ENCODE data around the gene ASB6.
"Not testable (repeated sequence)": the region's sequence is repeated elsewhere in the genome, so short reads cannot be mapped to it uniquely, and the experiment has no call there.

Gene ASB6

DNA sequence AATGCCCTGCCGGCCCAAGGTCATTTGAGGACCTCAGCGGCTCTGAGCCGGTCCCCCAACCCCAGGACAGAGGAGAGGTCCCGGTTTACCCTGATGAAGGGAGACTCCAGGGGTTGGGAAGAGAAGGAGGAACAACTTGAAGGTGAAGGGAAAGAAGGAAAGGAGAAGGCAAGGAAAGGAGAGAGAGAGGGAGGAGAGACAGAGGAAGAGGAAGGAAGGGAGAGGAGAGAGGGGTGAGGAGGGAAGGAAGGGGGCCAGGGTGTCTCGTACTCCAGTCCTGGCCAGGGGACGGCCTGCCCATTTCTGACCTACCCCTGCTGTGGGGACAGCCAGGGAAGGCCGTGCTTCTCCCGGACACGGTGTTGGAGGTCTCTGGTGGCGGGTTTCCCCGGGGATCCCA, 25.4 kb upstream of the ASB6 start:
- no peak for DNase-seq (ENCODE audit: low read depth)

DNA sequence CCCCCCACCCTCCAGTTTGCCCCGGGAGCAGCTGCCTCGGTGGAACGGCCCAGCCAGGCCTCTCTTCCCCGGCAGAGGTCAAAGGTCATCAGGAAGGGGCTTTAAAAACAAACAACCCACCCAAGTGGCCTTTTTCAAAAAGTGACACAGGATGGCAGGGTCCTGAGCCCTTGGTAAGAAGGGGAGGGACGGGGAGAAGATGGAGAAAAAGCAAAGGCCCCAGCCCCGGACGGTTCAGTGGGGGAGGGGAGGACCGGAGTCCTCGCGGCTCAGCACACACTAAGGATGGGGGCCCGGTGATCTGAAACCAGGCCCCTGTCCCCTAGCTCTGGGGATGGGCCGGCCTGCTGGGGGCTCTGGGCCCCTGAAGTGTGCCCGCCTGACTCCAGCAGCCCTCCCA, 24.6 kb upstream of the ASB6 start:
- no peak for DNase-seq (ENCODE audit: low read depth)

DNA sequence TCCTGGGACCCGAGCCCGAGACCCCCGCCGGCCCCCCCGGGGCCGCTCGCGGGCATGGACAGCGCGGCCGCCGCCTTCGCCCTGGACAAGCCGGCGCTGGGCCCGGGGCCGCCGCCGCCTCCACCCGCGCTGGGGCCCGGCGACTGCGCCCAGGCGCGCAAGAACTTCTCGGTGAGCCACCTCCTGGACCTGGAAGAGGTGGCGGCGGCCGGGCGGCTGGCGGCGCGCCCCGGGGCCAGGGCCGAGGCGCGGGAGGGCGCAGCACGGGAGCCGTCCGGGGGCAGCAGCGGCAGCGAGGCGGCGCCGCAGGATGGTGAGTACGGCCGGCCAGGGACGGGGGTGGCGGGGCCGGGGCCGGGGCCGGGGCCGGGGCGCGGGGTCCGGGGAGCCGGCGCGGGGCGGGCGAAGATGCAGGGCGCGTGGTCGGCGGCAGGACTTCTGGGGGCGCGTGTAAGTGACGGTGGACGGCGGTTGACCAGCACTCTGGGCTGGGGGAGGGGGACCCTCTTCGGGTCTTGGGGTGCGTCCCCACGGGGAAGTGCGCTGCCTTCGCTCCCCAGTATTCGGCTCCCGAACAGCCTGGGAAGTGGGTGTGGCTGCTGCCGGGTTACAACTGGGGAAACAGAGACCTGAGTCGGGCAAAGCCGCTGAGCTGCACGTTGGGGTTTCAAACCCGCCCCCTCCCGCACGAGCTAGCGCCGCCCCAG, 24.0 kb upstream of the ASB6 start:
- DNase-seq (ENCODE audit: low read depth): peak; percentile 20

DNA sequence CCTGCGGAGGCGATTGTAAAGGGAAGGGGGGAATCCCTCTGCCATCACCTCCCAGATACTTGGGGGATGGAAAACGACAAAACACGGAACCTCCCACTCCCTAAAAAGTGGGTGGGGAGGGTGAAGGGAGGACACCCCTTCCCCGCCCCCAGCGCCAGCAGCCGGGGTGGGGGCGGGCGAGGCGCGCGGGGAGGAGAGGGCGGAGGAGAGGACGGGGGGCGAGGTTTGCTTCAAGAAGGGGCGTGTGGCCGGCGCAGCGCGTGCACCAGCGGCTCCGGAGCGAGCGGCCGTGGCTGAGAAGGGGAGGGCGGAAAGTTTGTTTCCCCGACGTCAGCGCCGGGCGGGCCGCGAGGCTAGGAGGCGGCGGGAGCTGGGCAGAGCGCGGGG, 23.4 kb upstream of the ASB6 start, which contains the start of gene PRRX2:
Gene PRRX2 (plus strand): TSS at position 259 of the 387 bp plus-strand sequence. CDS start 221 bp downstream, outside the sequence.
- peak; percentile 50 for DNase-seq (ENCODE audit: low read depth)

DNA sequence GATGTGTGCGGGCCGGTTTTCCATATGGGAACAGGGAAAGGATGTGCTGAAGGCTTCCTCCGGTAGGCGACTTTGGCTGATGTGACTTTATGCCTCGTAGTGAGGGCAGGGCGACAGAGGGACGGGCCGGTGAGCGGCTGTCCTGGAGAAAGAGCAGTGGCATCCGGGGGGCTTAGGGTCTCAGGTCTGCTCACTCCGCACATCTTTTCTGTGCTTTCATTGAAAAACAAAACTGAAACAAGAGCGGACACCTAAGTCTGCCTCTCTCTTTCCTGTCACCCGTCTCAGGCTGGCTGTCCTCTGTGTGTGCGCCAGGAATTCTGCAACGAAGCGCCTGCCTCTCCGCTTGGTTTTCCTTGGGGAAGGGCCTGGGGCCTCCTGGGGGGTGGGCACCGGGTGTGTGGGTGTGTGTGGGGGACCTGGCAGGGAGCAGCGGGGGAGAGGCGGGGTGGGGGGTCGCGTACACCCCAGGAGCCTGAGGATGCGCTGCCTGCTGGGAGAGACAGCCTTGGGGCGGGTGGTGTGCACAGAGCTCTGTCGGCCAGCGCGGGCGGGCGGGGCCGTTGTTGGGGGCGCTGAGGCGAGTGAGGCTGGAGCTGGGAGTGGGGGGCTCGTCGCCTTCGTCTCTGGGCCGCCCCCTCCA, 22.9 kb upstream of the ASB6 start:
- no peak for DNase-seq (ENCODE audit: low read depth)

DNA sequence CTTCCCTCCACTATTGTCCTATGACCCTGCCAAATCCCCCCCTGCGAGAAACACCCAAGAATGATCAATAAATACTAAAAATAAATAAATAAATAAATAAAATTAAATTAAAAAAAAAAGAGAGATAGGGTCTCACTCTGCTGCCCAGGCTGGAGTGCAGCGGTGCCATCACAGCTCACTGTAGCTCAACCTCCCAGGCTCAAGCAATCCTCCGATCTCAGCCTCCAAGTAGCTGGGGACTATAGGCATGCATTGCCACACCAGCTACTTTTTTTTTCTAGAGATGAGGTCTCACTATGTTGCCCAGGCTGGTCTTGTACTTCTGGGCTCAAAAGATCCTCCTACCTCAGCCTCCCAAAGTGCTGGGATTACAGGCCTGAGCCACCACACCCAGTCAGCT, 20.3 kb upstream of the ASB6 start:
- DNase-seq (ENCODE audit: low read depth): not testable (repeated sequence)

DNA sequence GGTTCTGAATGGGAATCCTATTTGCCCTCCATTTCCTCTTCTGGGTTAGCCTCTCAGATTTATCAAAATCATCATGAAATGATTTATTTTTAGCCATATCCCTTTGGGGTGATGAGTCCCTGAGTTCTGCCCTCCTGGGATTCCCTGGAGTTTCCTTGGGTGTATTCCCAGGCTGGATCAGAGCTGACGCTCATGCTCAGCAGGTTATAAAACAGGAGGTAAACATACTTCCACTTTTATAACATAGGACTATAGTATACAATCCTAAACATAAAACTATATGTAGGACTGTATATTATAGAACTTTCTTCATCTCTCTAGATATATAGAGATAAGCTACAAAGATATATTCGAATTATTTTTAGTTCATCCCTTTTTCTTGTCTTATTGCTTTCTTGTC, 19.1 kb upstream of the ASB6 start:
- DNase-seq (ENCODE audit: low read depth): no peak

DNA sequence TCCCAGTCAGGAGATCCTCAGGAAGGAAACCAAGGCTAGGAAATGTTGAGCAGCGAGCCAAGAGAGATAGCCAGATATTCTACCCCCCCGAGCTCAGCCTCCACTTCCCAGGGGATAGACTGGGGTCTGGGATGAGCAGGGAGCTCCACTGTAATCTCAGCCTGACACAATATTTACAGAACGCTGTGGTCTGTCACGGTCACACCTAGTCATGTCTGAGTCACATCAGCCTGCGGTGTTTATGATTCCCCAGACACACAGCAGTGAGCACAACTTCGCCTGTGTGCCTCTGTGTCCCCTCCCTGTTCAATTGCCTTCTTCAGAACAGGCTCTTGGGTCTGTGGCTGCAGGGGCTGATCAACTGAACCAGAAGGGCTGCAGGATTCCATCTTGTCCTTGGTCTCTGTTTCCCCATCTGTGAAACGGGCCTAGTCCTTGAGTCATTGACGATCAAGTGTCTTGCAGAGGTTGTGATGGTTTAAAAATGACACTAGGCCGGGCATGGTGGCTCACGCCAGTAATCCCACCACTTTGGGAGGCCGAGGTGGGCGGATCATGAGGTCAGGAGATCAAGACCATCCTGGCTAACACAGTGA, 14.9 kb upstream of the ASB6 start:
- peak; percentile 86 for DNase-seq (ENCODE audit: low read depth)

DNA sequence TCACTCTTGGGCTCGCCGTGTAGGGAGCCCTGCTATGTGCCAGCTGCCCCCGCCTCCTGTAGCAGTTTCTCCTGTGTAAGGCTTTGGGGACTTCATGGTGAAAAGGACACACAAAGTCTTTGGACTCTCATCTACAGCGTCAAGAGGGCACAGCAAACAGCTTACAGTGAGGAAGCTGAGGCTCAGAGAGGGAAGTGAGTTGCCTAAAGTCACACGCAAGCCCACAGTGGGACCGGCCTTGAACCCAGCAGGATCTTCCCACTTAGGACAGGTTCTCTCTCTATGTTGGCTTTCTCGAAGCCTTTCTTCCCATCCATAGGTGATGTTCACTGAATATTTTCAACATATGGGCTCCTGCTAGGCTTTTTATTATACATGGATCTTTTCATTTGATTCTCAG, 13.7 kb upstream of the ASB6 start:
- no peak for DNase-seq (ENCODE audit: low read depth)

DNA sequence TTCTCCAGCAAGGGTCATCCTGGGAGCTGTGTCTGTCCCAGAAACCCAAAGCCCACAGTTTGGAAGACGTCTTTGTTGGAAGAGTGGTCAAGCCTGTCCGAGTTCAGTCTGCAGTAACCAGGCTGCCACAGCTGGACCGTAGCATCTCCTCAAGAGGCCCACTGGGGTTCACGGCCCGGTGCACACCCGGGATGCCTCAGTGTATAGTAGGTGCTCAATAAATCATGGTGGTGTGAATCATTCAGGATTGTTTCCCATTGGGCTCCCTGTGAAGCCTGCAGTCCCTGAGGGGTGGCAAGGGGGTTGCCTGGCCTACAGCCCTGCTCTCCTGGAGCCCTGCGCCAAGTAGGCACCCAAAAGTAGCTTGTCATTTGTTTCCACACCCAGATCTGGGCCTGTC, 13.2 kb upstream of the ASB6 start:
- DNase-seq (ENCODE audit: low read depth): no peak

DNA sequence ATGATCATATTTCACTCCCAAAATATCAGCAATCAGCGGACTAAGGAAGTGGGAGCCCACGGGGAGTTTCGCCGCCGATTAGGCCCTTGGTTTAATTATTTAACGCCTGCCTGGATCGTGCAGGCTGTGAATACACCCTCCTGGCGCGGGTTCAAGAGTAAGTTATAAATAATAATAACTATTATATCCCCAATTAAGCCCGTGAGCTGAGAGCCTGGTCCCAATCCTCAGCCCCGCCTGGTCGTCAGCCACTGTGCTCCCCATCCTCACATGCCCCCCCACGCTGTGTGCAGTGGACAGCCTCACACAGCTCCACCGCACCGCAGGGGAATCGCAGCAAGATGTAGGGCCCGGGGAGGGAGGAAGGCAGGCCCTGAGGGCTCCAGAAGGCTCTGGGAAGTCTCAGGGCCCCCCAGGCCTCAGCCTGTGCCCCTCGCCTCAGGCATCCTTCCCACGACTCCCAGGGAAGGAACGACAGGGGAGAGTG, 12.6 kb upstream of the ASB6 start:
- DNase-seq (ENCODE audit: low read depth): no peak

DNA sequence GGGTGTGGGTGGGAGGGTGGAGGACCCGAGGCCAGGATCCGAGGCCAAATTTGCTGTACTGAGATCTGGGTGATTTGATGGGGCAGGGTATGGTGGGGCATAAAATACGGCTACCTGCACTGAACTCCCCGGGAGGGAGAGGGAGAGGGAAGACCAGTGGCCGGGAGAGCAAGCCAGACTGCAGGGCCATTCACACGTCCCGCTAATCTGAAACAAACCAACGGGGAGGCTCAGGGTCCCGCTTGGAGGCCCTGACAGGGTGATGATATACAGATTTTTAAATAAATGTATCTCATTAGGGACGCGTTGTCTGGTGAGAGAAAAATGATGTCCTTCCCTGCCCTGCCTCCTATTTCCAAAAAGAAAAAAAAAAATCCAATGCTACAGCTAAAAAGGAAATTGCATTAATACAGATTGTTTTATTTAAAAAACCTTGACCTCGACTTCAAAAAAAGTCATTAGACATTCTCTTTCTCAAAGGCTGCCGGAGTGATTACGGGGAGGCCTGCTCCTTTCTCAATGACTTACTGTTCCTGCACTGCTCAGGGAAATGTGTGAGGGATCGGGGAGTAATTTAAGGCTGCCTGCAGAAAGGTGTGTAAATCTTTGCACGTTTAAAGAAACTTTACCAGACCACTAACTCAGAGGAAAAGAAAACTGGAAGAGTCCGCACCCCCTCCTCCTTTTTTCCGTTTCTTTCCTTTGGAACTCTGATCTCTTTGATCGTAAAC, 12.0 kb upstream of the ASB6 start:
- DNase-seq (ENCODE audit: low read depth): no peak

DNA sequence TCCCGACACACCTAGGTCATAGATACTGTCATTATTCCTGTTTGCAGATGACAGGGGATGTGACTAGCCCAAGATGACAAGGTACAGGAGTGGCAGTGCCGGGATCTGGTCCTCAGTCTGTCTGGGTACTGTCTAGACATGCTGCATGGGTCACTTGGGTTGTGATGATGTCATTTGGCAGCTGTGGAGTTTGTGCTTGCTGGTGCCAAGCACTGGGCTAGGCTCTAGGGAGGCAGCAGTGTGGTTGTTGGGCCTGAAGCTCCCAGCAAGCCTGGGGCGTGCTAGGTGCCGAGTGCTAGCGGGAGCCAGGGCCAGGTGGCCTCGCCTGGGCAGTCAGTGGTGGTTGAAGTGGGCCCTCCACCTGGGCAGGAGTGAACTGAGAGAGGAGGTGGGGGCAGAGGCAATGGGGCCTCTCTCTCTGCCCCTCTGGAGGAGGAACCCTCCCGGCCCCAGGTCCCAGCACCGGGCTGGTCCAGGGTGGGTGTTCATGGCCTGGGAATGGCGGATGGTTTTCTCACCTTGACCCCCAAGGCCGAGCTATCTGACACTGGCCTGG, 8.8 kb upstream of the ASB6 start:
- no peak for DNase-seq (ENCODE audit: low read depth)

DNA sequence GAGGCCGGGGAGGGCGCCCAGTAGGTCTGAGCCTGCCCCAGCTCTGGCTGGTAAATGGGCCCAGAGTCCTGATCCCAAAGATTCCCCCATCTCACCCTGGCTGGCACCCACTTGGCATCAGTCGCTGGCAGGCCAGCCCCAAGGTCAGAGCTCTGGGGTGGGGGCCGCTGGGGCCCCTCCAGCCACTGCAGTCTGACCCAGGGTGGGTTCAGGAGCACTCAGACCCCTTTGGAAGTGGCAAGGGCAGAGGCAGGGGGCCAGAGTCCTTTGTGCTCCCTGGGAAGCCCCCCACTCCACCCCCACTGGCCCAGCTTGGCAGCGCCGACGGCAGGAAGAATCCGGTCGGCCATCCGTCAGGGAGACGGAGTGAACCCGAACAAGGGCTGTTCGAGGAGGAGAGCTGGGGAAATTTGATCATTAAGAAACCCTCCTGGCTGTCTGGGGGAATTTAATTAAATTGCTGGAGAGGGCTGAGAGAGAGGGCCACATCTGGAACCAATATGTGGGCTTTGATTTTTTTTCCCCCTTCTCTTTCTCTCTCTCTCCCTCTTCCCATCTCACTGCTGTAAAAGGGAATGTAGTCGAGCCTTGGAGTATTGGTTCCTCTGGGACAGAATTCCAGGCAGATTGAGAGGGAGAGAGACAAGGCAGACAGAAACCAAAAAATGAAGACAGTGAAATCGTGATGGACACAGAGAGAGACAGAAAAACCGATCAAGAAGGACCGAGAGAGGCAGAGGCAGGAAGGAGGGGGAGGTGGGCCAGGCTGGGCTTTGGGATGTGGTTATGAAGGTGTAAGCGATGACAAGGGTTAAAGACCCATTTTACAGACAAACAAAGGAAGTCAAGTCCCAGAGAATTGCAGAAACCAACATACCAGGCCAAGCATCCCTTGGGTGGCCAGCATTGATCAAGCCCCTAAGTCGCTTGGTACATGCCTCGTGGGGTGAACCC, 8.1 kb upstream of the ASB6 start:
- DNase-seq (ENCODE audit: low read depth): no peak

DNA sequence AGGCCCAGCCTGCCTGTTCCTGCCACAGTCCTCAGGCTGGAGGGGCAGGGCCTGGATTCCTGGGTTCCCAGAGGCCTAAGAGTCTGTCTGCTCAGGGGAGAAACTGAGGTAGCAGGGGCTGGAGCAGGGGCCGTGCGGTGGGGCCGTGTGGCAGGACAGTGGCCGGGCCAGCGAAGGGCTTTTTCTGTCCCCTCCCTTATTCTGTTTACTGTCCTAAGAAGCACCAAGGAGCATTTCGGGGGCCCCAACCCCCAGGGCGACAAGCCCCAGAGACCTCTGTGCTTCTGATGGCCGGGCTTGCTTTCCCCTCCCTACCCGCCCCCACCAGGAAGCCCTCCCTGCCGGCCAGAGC, 6.8 kb upstream of the ASB6 start:
- DNase-seq (ENCODE audit: low read depth): no peak

DNA sequence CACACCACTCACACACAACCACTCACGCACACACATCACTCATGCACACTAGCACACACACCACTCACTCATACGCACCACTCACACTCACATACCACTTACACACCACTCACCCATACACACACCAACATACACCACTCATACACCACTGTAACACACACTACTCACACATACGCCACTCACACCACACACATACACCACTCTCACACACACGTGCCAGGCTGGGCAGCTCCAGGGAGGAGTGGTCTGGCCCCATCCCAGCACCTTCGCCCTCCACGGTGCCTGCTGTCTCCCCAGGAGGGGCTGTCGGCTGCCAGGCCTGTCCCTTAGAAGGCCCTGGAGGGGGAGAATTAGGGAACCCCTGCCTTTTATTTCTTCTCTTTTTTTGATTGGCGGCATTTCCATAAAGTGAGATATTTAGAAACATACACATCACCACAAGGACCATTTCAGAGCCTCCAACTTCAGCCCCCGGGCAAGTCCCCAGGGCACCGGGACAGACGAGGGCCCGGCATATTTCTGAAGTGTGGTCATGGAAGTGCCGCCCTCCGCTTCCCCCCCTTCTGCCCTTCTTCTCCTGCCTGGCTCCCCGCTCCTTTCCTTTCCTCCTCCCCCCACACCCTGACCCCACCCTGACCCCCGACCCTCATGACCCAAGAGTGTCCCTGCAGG, 6.3 kb upstream of the ASB6 start:
- DNase-seq (ENCODE audit: low read depth): peak; percentile 60

DNA sequence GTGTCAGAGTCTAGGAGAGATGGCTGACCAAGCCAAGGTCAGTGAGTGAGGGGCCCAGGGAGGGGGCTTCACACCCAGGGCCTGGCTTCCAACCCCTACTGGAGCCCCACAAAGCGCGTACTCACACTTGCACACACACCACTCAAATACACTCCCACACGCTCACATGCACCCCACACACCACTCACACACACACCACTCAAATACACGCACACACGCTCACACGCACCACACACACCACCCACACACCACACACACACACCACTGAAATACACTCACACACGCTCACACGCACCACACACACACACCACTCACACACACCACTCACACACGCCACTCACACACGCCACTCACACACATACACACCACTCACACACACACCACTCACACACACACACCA, 5.7 kb upstream of the ASB6 start:
- no peak for DNase-seq (ENCODE audit: low read depth)

DNA sequence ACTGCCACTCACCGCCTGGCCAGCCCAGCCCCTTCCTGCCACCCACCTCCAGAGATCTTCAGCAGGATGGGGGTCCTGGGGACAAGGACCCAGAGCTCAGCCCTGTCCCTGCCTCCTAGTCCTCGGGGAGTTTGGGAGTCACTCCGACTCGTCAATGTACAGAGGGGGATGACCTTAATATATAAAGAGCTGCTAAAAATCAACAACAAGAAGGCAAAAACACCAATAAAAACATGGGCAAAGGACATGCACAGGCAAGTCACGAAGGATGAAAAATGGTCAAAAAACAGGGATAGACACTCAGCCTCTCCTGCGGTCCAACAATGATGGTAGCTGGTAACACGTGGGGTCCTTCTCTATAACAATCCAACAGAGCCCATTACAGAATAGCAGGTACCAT, 4.7 kb upstream of the ASB6 start:
- no peak for DNase-seq (ENCODE audit: low read depth)

DNA sequence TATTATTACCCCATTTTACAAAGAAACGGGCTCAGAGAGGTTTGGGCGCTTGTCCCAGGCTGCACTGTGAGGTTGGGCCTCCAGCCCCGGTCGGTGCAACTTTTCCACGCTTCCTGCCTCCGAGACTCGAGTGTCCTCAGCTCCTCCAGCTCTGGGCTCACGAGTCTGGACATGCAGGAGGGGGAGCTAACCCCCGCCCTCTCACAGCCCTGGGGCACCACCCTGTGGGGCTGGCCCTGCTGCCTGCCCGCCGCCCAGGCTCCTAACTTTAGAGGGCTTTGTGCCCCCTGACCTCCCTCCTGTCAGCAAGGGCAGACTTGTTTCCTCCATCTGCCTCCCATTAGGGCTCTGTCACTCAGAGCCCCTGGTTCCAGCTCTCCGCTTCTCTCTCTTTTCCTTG, 4.3 kb upstream of the ASB6 start:
- no peak for DNase-seq (ENCODE audit: low read depth)

DNA sequence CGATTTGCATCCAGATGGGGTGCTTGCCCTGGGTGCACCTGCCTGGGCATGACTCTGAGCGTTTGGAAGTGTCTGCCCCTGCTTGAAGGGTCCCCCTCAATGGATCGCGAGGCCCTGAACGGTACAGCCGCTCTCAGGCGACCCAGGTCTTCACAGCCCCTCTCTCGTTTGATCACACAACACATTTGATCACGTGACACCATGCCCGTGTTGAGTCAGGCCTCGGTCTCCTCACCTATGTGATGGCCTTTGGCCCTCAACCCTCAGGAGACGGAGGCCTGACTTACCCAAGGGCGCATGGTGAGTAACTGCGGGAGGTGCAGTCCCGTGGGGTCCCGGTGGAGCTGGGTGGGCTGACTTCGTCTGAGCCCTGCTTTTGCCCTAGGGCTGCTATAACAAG, 3.0 kb upstream of the ASB6 start:
- DNase-seq (ENCODE audit: low read depth): no peak

DNA sequence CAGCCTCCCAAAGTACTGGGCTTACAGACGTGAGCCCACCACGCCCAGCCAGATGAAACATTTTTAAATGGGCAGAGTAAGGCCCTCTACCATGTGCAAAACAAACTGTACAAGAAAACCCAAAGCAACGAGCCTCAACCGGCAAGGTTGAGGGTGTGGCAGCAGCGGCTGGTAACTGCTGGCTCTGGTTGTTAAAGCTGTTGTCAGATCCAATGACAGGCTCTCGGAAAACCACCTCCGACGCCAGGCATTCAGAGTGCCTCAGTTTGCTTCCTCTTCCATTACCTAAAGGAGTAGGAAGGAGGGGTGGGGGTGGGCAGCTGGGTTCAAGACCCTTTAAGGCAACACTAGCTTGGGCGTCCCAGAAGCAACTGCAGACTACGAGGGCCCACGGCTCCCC, 2.4 kb upstream of the ASB6 start:
- DNase-seq (ENCODE audit: low read depth): no peak
